Body of pancreas (tissue), 4 donors: ENCODE measurements around the gene FAM83G.

Experiments
- CTCF ChIP-seq, 7 experiments: fragments of 450-650 bp in 4 of 7; fragments of 200-600 bp in 3 of 7; sonication (generic) in 3 of 7; IDR thresholded peaks; one replicate each; pipeline ENCODE4 v1.5.1; 2016 to 2019; ENCODE audit warnings: antibody characterized with exemption in 7 of 7
- POLR2A ChIP-seq, 3 donors: fragments of 450-650 bp; IDR thresholded peaks; one replicate each; pipeline ENCODE4 v1.6.1; 2016; ENCODE audit warnings: antibody characterized with exemption in 3 of 3, mild to moderate bottlenecking in 2 of 3

DNA sequence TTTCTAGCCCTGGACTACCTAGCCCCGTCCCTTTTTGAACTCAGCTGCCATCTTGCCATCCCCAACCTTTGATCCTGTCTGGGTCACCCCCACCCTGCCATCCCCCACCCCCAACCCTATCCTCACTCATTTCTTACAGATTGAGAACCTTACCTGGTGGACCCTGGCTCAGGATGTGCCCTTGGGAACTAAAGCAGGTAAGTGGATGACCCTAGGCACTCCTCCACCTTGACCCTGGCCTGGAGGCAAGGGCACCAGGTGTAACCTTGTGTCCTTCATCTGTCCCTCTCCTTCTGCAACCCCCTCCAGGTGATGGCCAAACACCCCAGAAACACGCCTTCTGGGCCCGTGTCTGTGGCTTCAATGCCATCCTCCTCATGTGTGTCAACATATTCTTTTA lies 15.5 kb upstream of the FAM83G start:
- TF ChIP-seq CTCF (IDR thresholded peaks at IDR 0.05) (no peak), POLR2A (IDR thresholded peaks at IDR 0.05) (no peak)
